Suprapubic skin (tissue), 4 donors: ENCODE results near the gene ANO8.
A peak's percentile ranks its signal among the peaks of the same experiment; 100 is the strongest.

Experiments
- EP300 ChIP-seq: sonication (generic); formaldehyde crosslinking; IDR thresholded peaks from one replicate; pipeline ENCODE4 v1.6.1; 2017; ENCODE audit warnings: antibody characterized with exemption
- POLR2A ChIP-seq, 2 donors: fragments of 450-650 bp; IDR thresholded peaks; one replicate each; pipeline ENCODE4 v1.6.1; 2017; ENCODE audit warnings: antibody characterized with exemption in 2 of 2, mild to moderate bottlenecking in 2 of 2, moderate library complexity in 2 of 2
- POLR2AphosphoS5 ChIP-seq, 3 donors: sonication (generic); formaldehyde crosslinking; IDR thresholded peaks; one replicate each; pipeline ENCODE4 v1.6.1; 2017; ENCODE audit warnings: antibody characterized with exemption in 3 of 3
- TF ChIP-seq, protein P1 (sequence below), 2 donors: fragments of 200-600 bp in 1 of 2; fragments of 450-650 bp in 1 of 2; sonication (generic) in 1 of 2; IDR thresholded peaks; one replicate each; pipeline ENCODE4 v1.5.1; 2016 to 2019; ENCODE audit warnings: antibody characterized with exemption in 2 of 2, mild to moderate bottlenecking in 1 of 2, moderate library complexity in 1 of 2

DNA sequence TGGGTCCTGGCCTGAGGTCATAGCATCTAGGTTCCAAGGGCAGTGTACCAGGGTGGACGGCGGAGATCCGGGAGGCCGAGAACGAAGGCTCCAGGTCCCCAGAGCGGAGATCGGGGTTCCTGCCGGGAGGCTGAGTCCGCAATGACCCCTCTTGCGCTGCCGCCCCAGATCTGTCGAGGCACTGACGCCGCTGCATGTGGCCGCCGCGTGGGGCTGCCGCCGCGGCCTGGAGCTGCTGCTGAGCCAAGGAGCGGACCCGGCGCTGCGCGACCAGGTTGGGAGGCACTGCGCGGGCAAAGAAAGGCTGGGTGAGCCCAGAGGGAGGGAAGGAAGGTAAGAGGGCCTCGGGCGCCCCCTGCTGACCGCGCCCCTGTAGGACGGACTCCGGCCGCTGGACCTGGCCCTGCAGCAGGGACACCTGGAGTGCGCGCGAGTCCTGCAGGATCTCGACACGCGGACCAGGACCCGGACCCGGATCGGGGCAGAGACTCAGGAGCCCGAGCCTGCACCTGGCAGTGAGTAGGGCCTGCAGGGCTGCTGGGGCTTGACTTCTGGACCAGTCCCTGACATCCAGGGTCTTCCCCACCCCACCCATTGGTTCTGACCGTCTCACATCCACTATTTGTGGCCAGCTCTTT lies 52.0 kb downstream of the ANO8 start:
- TF ChIP-seq POLR2AphosphoS5 (IDR thresholded peaks at IDR 0.05) = no peak
- TF ChIP-seq, protein P1, sequence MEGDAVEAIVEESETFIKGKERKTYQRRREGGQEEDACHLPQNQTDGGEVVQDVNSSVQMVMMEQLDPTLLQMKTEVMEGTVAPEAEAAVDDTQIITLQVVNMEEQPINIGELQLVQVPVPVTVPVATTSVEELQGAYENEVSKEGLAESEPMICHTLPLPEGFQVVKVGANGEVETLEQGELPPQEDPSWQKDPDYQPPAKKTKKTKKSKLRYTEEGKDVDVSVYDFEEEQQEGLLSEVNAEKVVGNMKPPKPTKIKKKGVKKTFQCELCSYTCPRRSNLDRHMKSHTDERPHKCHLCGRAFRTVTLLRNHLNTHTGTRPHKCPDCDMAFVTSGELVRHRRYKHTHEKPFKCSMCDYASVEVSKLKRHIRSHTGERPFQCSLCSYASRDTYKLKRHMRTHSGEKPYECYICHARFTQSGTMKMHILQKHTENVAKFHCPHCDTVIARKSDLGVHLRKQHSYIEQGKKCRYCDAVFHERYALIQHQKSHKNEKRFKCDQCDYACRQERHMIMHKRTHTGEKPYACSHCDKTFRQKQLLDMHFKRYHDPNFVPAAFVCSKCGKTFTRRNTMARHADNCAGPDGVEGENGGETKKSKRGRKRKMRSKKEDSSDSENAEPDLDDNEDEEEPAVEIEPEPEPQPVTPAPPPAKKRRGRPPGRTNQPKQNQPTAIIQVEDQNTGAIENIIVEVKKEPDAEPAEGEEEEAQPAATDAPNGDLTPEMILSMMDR (IDR thresholded peaks at IDR 0.05) = peak; percentile 70 to 88
- TF ChIP-seq POLR2A (IDR thresholded peaks at IDR 0.05) = no peak
- no peak for TF ChIP-seq EP300
